EH (cell line): ENCODE measurements around the gene PALLD.

ENCODE experiments used
- DNase-seq: peaks from one replicate; pipeline ENCODE4 v3.0.0-alpha.2; 2015; ENCODE audit warnings: low read depth

Gene PALLD

GRCh38 chr4:168831919-168832762, 335.3 kb downstream of the PALLD start:
- DNase-seq, result peak; percentile 81

DNA sequence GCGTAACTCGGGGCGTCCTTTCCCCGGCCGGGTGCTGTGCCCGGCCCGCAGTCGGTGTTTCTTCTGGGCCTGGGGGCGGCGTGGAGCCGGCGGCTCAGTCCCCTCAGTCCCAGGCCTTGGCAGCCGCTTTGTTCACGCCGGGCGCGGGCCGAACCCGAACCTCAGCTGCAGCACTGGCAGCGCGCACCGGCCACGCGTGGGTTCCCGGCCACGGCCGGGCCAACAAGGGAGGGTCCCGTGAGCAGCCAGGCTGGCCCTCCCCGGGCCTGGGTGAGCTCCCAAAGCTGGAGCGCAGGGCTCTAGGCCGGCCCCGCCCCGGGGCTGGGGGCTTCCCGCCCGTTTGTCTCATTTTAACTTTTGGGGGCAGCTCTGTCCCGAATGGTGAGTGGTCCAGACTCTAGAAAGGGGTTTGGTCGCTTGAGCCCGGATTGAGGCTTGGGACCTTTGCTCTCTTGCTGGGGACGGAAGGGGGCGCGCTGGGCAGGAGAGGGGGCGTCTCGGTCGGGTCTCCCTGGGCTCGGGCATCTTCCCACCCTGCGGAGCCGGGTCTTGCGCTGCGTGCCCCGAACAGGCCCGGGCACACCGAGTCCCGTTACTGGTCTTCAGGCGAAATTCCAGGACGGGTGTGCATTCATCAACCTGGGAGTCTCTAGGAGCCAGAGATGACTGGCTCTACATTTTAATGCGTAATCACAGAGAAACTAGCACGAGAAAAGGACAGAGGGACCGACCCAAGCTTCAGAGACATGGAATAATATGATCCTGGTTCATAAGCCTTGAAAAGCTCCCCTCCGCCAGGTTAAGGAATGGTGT, 336.1 kb downstream of the PALLD start:
- DNase-seq, result peak; percentile 47

DNA sequence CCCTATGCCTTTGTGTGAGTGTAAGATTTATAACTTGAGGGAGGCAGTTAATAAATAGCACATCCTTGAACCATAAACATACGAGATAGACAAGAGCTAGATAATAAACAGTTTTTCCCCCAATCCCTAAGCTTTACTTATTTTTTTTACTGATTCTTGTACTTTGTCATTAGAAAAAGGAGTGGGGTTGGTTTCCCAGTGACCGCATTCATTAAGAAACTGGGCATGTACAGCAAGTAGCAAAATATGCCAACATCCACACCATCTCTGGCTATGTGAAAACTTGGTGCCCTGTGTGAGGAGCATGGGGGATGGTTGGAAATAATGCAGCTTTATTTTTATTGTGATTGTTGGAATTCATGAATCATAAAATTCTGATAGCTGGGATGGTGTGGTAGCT, 337.0 kb downstream of the PALLD start:
- DNase-seq, result no peak

DNA sequence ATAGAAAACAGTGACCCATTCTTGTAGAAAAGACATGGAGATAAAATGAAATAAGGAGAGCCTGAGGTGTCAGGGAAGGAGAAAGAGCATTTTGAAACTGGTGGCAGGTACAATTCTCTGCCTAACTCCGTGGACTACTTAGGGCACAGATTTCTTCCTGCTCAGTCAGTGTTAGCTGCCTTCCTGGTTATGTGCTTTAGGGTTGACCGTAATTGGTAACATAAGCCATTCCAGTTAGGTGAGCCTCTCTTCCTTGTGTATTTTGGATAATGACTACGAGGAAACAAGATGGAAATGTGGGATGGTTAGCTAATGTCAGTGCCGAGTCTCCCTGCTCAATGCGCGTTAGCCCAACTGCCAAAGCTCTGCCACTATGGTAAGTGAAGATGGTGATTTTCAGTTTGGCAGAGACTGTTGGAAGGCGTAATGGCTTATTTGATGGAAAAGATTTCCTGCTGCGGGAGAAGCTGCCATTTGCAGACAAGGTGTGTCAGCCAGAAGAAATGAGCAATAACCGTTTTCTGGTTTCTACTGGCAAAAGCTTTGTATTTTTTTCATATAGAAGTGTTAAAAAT, 339.1 kb downstream of the PALLD start:
- DNase-seq, result no peak

DNA sequence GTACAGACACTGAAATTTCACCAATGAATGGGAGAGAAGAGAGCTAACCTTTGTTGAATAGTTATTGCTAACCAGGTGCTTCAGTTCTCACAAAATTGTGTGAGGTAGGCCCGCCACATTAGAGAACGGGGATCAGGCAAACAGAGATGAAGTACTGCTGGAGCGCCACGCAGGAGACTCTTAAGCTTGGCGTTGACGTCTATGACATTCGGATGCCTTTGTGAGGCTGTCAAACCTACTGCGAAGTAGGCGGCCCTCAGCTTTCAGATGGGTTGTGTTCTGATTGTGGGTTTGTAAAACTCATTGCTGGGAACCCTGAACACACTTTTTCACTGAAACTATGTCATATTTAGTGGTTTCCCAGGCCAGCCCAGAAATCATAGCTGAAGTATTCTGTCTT, 339.6 kb downstream of the PALLD start:
- no peak for DNase-seq

- no peak for DNase-seq
Observed at GRCh38 chr4:168837922-168838321, 341.1 kb downstream of the PALLD start.

GRCh38 chr4:168839758-168840391, 343.0 kb downstream of the PALLD start:
- DNase-seq, result no peak

- DNase-seq, result no peak
Observed at GRCh38 chr4:168840392-168840763, 343.5 kb downstream of the PALLD start.

GRCh38 chr4:168841000-168841671, 344.3 kb downstream of the PALLD start:
- peak; percentile 24 for DNase-seq

DNA sequence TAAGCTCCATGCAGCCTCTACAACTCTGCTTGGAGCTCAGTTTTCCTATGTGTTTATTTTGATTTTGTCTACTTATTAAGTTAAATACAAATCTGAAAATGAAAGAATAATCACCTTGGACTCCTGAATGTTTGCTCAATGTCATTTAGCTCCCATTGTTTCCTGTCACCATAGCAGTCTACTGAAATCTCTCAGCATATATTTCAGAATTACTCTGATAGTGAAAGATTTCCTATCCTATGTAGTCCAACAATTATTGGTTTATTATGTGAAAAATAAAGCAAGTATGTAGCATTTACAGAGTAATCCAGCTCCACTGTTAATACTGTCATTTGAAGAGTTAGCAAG, 344.8 kb downstream of the PALLD start:
- no peak for DNase-seq

DNA sequence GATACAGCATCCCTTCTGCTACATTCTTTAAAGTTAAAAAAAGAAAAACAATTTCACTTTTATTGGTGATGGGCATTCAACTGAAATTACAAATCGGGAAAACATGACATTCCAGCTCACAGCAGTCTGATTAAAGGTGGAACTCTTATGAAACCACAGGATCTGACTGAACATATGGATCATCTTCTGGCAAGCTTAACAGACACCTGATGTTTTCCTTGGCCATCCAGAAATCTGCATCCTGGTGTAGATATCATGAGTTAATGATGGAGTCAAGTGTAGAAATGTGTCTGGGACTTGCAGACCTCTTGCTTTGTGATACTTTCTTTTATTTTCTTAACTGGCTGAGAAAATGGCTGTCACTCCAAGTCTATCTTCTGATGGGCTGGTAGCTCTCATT, 345.3 kb downstream of the PALLD start:
- no peak for DNase-seq

DNA sequence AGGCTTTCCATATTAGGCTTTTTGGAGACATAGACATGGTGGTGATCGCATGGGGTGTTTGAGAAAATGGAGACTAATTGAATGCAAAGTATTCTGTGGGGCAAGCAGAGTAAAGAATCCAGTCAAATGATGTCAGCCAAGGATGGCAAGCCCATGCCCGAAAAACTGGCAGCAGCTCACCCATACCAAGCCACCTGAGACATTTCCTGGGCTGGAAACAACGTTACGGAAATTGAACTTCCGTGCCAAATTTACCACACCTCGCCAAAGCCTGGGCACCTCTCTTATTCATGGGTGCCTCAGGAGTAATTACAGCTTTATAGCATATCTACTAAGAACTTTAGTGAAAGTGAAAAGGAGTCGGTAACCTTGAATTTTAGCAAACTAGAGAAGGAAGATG, 346.8 kb downstream of the PALLD start:
- no peak for DNase-seq

DNA sequence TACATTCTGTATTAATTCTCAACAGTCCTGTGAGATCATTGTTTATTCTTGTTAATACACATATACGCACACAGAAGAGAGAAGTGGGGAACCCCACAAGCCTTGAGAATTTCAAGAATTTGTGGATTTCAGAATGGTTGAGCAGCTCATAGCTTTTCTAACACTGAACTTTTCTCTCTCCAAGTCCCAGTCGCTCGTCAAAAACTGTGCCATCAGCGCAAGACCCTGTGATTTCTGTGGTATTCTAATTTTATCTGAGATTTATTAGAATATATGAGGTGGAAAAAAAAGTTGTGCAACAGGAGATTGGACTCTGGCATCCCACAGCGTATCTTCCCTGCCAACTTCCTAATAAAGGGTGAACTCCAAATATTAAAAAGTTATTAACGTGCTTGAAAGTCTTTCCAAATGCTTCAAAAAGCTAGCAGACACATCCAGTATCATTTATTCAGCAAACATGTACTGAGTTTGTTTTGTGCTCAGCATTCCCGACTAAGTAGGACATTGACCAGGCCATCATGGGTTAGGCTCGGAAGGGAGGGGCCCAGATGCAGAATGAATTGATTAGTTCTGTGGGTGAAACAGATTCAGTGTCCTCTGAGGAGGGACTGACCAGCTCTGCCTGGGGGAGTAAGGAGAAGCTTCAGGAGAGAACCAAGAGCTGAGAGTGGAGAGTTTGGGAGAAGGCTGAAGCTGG, 347.6 kb downstream of the PALLD start:
- DNase-seq, result peak; percentile 65

- DNase-seq, result no peak
Observed at GRCh38 chr4:168845897-168846296, 349.0 kb downstream of the PALLD start.

DNA sequence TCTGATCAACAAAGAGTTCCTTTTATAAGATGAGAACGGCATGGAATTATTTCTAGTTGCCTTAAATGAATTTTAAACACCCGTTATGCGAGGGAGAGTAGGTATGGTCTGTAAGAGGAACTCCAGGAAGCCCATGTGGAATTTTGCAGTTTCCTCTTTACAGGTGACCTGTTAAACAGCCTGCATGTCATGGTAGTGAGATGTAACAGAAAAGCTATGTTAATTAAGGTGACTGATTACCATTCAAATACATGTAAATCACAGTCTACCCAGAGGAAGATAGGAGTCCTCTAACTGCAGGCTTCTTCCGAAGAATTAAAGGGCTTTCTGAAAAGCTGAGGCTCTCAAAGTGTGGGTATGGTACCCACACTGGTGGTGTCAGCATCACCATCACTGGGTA, 349.6 kb downstream of the PALLD start:
- DNase-seq, result no peak

GRCh38 chr4:168847771-168848502, 351.1 kb downstream of the PALLD start:
- DNase-seq, result peak; percentile 35

GRCh38 chr4:168849030-168849675, 352.3 kb downstream of the PALLD start:
- DNase-seq, result peak; percentile 43

- no peak for DNase-seq
Observed at GRCh38 chr4:168849997-168850396, 353.1 kb downstream of the PALLD start.

- DNase-seq, result no peak
Observed at GRCh38 chr4:168852387-168852786, 355.5 kb downstream of the PALLD start.
